ENCODE measurements around the gene DDX17.
"Not testable (repeated sequence)": the region's sequence is repeated elsewhere in the genome, so short reads cannot be mapped to it uniquely, and the experiment has no call there.

The DDX17 gene

DNA sequence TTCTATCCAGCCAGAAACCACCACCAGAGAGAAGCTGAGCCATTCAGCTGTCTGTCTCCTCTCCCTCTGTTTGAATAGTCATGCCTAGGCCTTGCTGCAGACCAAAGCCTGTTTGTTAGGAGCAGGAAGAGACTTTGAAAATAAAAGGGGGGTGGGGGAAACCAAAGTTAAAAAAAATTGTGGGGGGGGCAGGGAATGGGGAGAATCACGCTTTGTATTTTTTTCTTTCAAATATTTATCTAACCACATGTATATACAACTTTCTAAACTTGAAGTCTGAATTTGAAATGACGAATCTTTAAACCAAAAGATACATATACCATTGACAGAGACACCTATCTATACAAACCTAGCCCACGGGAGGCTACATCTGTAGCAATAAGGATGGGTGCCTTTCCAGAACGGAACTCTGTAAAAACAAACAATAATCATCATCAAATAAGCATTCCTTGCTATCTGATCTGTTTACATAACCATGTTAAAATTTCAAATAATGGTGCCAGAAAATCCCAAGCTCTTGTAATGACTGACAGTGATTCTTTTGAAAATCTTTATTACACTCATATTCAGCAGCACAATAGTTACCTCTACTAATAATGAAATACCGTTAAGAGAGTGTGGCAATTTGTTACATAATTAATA lies 14.3 kb downstream of the DDX17 start:
- no peak for DNase-seq

DNA sequence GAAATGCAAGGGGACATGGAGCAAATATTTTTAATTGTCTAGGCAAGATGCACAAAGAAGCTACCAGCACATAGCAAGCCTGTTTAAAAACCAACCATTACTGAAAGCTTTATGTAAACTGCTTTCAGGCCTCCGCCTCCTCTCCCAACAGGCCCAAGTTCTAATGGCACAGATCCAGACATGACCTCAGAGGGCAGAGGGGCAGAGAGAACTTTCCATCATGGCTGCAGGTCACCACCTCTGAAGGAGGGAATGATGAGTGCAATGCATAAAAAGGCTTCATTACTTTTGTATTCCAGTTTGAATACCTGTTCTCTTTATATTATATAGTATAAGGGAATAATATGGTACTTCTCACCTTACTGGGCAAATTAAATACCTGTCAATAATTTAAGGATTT lies 15.2 kb downstream of the DDX17 start:
- DNase-seq, result no peak

DNA sequence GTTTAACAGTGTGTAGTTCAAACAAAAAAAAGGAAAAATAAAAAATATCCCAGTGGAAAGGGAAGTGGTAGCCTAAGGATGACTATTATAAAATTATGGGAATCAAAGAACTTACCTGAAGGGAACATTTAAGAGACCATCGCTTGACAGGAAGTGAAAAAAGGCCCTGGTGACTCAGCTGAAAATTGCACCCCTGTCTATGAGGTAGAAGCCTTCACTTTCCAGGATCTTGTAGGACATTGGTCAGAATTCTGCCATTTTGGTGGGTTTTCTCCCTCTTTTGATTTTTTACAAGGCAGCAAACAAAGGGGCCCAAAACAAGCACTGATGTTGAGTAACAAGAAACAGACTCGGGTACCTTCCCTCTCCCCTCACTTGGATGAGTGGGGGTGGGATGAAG lies 15.6 kb downstream of the DDX17 start:
- no peak for DNase-seq

DNA sequence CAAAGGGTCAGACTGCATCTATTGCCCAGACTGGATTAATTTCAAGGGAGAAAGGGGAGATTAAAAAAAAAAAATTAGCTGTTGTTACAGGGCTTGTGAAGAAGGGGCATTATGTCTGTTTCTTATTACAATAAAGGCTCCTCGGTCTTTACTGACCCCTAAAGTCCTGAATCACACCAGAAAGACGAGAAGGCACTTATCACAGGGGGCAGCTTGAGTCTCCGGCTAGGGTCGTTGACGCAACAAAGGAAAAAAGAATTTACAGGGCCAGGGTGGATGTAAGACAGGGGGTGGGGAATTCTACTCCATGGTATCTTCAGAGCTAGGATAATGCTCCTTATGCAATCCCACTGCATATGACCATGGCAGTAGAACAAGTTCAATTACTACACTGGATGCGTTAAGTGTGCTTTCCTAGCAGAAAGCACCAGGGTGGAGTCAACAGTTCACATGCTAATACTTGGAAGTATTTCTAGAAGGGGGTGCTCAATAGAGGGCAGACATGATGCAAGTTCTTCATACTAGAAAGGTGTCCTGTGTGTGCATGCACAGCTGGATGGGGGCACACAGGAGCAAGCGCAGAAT lies 16.5 kb downstream of the DDX17 start:
- no peak for DNase-seq

DNA sequence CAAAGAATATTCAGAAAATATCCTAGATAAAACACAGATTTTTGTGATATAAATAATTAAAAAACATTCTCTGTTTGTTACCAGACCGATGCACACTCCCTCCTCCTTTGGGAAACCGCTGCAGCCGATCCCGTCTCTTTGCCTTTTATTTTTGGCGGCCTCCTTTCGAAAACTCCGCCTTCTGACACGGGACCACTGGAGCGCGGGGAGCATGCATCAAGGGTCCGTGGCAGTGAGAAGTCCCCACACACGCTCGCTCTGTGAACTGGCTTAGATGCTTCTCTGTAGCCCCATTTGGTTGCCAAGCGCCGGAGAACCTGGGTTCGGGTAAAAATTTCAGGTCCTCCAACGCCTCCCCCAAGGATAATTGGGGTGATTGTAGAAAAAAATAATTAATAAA lies 17.0 kb downstream of the DDX17 start:
- no peak for DNase-seq

DNA sequence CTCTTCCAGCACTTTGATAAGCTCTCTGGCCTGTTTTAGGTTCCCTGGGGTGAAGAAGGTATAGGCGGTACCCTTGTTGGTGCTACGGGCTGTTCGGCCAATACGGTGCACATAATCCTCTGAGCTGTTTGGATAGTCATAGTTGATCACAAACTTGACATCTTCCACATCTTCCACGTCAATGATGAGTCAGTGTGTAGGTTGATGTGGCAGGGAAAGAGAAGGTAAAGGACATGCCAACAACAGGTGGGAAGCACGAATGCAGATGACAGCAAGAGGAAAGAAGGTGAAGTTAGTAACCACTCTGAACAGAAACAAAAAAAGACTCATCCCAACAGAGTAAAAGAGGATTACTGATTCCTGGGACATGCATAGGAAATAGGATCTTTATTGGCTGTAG lies 18.2 kb downstream of the DDX17 start:
- DNase-seq, result no peak

DNA sequence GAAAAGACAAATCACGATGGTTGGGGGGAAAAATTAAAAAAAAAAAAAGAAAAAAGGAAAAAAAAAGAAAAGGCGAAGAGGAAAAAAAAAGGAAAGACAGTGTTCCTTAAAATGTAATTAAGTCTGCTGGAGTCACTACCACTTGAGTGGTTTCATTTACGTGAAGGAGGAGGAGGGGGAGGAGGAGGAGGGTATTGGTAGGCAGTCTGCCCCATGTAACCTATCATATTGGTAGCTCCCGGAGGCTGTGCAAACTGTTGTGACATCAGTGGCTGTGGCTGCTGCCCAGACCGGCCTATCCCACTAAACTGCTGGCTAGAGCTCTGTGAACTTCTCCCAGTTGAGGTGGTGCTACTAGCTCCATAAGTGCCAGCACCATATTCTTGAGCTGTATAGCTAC lies 20.3 kb downstream of the DDX17 start:
- DNase-seq, result no peak

GRCh38 chr22:38484244-38484643 lies 21.9 kb downstream of the DDX17 start:
- no peak for DNase-seq

GRCh38 chr22:38482662-38483308 lies 23.3 kb downstream of the DDX17 start:
- no peak for DNase-seq

GRCh38 chr22:38481871-38482332 lies 24.2 kb downstream of the DDX17 start:
- DNase-seq, result no peak

DNA sequence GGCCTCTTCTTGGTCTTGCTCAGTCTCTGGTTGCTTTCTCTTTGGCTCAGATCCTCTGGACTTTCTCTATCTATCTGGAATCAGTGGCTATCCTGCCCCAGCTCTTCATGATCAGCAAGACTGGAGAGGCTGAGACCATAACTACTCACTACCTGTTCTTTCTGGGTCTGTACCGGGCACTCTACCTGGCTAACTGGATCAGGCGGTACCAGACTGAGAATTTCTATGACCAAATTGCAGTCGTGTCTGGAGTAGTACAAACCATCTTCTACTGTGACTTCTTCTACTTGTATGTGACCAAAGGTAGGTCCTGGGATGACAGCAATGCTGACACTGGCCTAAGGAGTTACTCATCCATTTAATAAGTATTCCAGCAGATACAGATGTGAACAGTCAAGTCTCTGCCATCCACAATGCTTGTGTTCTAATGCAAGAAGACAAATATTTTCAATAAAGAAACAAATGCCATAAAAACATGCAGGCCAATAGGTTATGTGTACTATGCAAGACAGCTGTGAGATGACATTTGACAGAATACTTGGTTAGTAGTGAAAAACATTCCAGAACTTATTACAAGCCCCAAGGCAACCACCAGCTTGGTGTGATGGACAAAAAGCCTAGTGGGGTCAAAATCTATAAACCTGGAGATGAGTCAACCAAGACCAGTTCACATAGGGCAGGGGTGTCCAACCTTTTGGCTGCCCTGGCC lies 24.8 kb downstream of the DDX17 start:
- DNase-seq, result no peak

DNA sequence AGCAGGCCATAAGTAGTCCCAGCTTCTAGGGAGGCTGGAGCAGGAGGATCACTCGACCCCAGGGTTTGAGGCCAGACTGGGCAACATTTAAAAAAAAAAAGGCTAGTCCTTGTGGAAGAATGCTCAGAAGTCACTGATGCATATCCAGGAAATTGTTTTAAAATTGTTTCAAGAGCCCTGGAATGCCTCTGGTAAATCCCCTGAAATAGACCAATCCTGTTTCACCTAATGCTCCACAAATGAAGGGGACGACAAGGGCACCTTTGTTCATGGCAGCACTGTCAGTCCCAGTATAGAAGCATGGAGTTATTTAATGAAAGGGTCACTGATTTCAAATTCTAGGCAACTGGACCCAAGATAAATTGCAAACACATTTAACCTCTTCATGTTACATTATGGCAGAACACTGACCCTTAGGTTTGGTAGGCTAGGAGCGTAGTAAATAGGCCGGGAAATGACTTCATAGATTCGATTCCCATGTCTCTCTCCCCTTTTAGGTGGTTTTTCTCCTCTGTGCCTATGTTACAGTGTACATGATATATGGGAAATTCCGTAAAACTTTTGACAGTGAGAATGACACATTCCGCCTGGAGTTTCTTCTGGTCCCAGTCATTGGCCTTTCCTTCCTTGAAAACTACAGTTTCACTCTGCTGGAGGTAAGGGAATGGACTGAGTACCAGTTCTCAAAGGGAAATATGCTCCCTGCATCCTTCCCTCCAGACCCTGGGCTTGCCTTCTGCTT lies 26.8 kb downstream of the DDX17 start:
- no peak for DNase-seq

DNA sequence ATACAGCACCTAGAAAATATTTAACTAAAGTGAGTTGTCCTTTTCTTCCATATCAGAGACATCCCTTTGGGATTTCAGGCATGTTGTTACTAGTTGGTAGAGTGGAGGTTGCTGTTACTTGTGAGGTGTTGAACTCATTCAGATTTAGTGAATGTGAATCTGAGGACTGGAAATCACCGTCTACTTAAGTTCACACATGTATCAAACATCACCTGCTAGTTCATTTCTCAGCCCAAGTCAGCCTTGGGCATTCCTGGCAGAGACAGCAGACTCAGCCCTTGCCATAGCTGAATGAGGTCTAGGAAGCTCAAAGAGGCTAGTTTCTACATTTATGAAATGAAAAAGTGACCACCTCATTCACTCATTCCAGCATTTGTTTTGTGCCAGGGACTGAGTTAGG lies 28.5 kb downstream of the DDX17 start:
- DNase-seq, result no peak

DNA sequence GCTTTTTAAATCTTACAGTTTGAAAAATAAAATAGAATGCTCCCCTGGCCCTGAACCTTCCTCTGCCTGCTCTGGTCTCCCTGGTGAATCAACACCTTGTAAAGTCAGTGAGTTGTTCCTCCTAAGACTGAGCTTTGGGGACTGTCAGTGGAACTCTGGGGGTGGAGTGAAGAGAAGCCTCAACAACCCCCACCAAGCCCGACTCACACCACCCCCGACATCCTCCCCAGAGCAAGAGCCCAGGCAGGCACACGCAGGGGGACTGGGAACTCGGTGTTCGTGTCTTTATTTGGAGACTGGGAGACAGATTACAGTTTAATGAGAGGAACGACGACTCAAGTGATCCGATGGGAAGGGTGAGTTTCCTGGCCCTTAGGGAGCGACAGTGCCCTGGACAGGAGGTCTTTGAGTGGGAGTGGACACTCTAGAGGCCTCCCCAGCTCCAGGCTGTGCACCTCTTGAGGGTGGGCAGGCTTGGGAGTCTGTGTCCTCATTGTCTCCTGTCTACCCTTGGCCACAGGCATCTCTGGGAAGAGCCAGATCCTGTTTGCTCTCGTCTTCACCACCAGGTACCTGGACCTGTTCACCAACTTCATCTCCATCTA lies 32.0 kb downstream of the DDX17 start:
- no peak for DNase-seq

DNA sequence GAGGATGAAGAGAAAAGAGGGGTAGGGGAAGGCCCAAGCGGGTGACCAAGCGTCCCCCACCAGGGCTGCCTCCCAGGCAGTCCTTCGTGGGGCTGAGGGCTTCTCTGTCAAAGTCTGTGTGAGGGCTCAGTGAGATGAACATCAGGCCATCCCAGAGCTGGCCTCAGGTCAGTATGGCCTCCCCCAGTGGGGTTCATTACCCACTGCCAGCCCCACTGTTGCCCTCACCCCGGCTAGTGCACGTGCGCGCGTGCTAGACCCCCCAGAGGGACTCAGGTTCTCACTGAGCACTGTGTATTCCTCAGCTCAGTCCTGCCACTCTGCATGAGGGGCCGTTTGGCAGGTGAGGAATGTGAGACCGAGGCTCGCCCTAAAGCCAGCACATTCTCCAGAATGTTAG lies 34.9 kb downstream of the DDX17 start:
- DNase-seq, result no peak

DNA sequence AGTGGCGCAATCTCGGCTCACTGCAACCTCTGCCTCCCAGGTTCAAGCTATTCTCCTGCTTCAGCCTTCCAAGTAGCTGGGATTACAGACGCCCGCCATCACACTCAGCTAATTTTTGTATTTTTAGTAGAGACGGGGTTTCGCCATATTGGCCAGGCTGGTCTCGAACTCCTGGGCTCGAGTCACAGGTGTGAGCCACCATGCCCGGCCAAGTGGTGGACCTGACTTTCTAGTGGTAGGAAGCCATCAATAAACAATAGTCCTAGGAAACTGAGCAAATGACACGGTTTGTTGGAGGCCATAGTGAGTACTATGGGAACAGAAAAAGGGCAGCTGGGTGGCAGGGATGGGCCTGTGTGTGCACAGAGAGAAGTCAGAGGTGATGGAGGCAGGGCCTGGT lies 35.9 kb downstream of the DDX17 start:
- not testable (repeated sequence) for DNase-seq

DNA sequence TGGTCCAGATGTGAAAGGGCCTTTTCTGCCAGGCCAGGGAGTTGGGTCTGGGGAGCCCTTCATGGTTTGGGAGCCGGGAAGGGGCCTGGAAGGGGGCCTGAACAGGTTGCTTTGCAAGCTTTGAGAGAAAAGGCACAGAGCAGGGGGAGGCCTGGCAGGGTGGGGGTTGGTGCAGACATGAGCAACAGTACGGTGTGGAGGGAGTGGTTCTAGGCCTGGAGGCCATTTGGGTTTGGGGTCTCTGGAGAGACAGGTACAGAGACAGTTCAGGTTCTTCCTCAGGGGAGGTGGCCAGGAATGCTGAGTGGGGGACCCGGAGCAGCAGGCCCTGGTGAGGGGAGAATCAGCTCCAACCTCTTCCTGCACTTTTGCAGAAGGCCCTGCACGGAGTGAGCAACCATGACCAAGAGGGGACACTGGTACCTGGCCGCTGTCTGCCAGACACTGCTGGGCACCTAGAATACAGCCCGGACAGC lies 36.8 kb downstream of the DDX17 start:
- no peak for DNase-seq

GRCh38 chr22:38468443-38469305 lies 37.4 kb downstream of the DDX17 start:
- DNase-seq, result no peak

DNA sequence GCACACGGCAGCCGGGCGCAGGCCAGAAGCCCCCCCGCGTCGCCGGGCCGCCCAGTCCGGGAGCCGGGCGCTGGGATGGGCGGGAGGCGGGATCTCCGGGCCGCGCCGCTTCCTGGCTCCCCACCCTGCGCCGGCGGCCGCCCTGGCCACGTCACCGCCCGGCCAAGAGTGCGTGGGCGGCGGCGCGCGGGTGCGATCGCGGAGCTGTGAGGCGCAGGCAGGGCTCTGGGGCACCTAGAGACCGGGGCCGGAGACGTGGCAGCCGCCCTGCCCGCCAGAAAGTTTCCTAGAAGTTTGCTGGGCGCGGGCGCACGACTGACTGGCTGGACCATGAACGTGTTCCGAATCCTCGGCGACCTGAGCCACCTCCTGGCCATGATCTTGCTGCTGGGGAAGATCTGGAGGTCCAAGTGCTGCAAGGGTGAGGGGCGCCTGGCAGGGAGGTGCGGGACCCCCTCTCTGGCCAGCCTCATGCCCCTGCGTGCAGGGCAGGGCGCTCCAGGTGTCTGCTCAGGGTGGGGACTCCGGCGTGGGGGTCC lies 38.1 kb downstream of the DDX17 start, which contains the start of gene KDELR3:
Gene KDELR3, plus strand, starts transcription at position 193 of the 539 bp plus-strand sequence. Its CDS starts 138 bp downstream, at position 331.
- no peak for DNase-seq

- no peak for DNase-seq
Observed at GRCh38 chr22:38467438-38467903, 38.6 kb downstream of the DDX17 start.

Measured in NK-92 treated with Interleukin-12 subunit alpha and Interleukin-12 subunit beta, amount 100 ng/mL, for 24 hours (cell line).